Measurements from ENCODE around the gene MAP6.

GRCh38 chr11:75626889-75627529 is 41.8 kb downstream of the MAP6 start:
- TF ChIP-seq, protein P1, sequence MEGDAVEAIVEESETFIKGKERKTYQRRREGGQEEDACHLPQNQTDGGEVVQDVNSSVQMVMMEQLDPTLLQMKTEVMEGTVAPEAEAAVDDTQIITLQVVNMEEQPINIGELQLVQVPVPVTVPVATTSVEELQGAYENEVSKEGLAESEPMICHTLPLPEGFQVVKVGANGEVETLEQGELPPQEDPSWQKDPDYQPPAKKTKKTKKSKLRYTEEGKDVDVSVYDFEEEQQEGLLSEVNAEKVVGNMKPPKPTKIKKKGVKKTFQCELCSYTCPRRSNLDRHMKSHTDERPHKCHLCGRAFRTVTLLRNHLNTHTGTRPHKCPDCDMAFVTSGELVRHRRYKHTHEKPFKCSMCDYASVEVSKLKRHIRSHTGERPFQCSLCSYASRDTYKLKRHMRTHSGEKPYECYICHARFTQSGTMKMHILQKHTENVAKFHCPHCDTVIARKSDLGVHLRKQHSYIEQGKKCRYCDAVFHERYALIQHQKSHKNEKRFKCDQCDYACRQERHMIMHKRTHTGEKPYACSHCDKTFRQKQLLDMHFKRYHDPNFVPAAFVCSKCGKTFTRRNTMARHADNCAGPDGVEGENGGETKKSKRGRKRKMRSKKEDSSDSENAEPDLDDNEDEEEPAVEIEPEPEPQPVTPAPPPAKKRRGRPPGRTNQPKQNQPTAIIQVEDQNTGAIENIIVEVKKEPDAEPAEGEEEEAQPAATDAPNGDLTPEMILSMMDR (conservative IDR thresholded peaks at IDR 0.05): no peak
- TF ChIP-seq EZH2 (IDR thresholded peaks at IDR 0.05; ENCODE audit: low read depth): no peak

All from PC-9 (cell line).